ENCODE measurements around the gene H1-8.

Gene H1-8

GRCh38 chr3:129595544-129596193 is 52.7 kb downstream of the H1-8 start:
- no peak for TF ChIP-seq REST (IDR thresholded peaks at IDR 0.05; ENCODE audit: low read depth)
- TF ChIP-seq, protein P1, sequence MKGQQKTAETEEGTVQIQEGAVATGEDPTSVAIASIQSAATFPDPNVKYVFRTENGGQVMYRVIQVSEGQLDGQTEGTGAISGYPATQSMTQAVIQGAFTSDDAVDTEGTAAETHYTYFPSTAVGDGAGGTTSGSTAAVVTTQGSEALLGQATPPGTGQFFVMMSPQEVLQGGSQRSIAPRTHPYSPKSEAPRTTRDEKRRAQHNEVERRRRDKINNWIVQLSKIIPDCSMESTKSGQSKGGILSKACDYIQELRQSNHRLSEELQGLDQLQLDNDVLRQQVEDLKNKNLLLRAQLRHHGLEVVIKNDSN (IDR thresholded peaks at IDR 0.05) = no peak
- TF ChIP-seq FOXM1 (IDR thresholded peaks at IDR 0.05; ENCODE audit: borderline replicate concordance, low read depth) = no peak

- TF ChIP-seq CEBPB (IDR thresholded peaks at IDR 0.05) (no peak), TCF12 (IDR thresholded peaks at IDR 0.05; ENCODE audit: low read depth) (no peak), YY1 (IDR thresholded peaks at IDR 0.05; ENCODE audit: low read depth) (no peak), TAF1 (IDR thresholded peaks at IDR 0.05; ENCODE audit: low read depth) (no peak), RAD21 (IDR thresholded peaks at IDR 0.05; ENCODE audit: low read depth) (no peak), EGR1 (IDR thresholded peaks at IDR 0.05) (no peak), NFIC (IDR thresholded peaks at IDR 0.05) (no peak), REST (IDR thresholded peaks at IDR 0.05; ENCODE audit: low read depth) (no peak), EP300 (IDR thresholded peaks at IDR 0.05; ENCODE audit: borderline replicate concordance) (no peak)
- TF ChIP-seq, protein P1 (IDR thresholded peaks at IDR 0.05) = no peak
These were observed 53.5 kb downstream of the H1-8 start for GRCh38 chr3:129596194-129597086.

- TF ChIP-seq, protein P1 (IDR thresholded peaks at IDR 0.05) = no peak
- TF ChIP-seq TEAD4 (IDR thresholded peaks at IDR 0.05) = no peak
- TF ChIP-seq ZBTB7A (IDR thresholded peaks at IDR 0.05; ENCODE audit: low read depth) = no peak
- no peak for TF ChIP-seq CREB1 (IDR thresholded peaks at IDR 0.05; ENCODE audit: low read depth)
- no peak for TF ChIP-seq EGR1 (IDR thresholded peaks at IDR 0.05)
- TF ChIP-seq EP300 (IDR thresholded peaks at IDR 0.05; ENCODE audit: borderline replicate concordance) = no peak
- TF ChIP-seq YY1 (IDR thresholded peaks at IDR 0.05; ENCODE audit: low read depth) = no peak
These were observed 54.4 kb downstream of the H1-8 start for GRCh38 chr3:129597087-129597999.

DNA sequence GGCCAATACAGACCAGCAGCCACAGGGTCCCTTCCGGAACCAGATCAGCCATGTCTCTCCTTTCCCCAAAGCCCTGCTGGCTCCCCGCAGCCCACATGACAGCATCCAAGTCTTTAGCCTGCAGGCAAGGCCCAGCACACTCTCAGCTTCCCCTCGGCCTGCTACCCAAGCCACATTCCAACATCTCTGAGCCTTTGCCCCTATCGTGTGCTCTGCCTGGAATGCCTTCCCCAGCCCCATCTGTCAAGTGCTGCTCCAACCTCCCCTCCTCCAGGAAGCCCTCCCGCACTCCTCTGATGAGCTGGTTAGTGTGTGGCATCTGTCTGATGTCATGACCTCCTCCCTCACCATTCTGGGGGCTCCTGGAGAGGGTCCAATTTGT is 55.0 kb downstream of the H1-8 start:
- TF ChIP-seq TCF12 (IDR thresholded peaks at IDR 0.05; ENCODE audit: low read depth) (no peak), FOXM1 (IDR thresholded peaks at IDR 0.05; ENCODE audit: borderline replicate concordance, low read depth) (no peak), YY1 (IDR thresholded peaks at IDR 0.05; ENCODE audit: low read depth) (no peak), EP300 (IDR thresholded peaks at IDR 0.05; ENCODE audit: borderline replicate concordance) (no peak), RAD21 (IDR thresholded peaks at IDR 0.05; ENCODE audit: low read depth) (no peak), TEAD4 (IDR thresholded peaks at IDR 0.05) (no peak), TAF1 (IDR thresholded peaks at IDR 0.05; ENCODE audit: low read depth) (no peak), CEBPB (IDR thresholded peaks at IDR 0.05) (no peak), NFIC (IDR thresholded peaks at IDR 0.05) (no peak), EGR1 (IDR thresholded peaks at IDR 0.05) (no peak)
- TF ChIP-seq, protein P2, sequence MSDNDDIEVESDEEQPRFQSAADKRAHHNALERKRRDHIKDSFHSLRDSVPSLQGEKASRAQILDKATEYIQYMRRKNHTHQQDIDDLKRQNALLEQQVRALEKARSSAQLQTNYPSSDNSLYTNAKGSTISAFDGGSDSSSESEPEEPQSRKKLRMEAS (IDR thresholded peaks at IDR 0.05) = no peak
- TF ChIP-seq, protein P1 (IDR thresholded peaks at IDR 0.05) = no peak

All from Ishikawa (cell line).